Renal pelvis (tissue), 4 donors: ENCODE data around the gene PAM16. TPM values are rescaled to one million over a fixed set of nuclear protein-coding genes. Genes with fewer than 3 reads are reported as not detected.

Experiments
- DNase-seq: peaks from one replicate; pipeline ENCODE4 v3.0.0-alpha.2; 2013
- polyA plus RNA-seq, 3 donors: library from polyadenylated mRNA; unstranded; fragments of 120-200 nt; gene quantifications; one replicate each; pipeline ENCODE4 v1.2.1, GENCODE V29; 2013; ENCODE audit not compliant: insufficient read length in 3 of 3

PAM16 gene
- polyA plus RNA-seq, 3 donors, result 25.3 to 33.4 (median 30.7) TPM

DNA sequence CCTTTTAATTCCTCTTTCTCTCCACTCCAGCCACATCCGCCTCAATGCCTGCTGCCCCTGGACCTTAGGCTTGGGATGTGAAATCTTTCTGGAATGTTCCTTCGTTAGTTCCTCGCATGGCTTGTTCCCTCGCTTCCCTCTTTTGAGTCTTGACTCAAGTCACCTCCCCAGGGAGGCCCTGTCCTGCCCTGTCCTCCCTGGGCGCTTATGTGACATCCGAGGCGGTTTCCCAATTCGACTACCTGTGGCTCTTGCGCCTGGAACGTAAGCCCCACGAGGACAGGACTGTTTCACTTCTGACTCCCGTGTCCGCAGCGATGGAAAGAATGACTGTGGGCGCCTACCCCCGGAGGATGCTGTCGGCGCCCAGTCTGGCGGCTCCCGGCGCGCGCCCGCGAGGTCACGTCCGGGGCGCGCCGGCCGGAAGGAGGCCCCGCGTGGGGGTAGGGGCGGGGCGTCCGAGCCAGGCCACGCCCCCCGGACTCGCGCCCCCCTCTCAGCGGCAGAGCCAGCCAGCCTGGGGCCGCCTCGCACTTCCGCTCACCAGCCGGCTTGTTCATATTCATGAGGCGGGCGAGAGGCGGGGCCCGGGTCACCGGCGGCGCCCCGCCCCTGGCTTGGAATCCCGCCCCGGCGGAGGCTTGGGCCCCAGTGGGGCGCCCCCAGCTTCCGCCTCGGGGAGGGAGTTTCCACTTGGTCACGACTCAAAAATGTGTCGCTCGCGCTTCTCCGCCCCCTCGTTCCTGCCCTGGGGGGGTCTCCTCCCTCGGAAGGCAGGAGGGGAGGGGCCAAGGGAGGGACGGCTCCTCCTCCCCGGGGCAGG, 43.7 kb downstream of the PAM16 start:
- peak; percentile 93 for DNase-seq

DNA sequence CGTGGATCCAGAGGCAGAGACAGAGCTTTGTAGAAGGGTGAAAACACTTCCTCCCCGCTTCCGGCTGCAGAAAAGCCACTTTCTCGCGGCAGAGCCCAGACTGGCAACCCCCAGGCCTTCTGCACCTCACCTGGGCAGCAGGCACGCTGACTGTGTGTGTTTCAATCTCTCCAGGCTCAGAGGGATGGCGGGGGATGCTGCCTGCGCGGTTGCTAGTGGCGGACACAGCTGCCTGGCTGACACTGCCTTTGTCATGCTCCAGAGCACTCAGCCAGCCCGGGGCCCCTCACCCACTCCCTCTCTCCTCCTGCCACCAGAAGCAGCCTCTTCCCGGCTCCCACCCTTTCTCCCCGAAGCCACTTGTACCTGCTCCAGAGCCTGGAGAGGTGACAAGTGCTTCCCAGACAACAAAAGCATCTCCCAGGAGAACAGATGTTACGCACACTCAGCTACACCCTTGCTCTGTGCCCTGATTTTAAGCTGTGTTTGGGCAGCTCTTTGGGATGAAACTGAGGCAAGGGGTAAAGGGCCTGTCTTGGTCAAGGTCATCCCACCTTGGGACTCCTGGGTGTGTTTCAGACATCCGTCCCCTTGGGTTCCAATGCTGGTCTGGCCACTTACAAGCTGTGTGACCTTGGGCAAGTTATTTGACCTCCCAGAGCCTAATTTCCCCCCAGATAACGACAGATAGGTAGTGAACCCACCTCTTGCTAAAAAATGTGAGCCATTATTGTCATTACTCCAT, 44.5 kb downstream of the PAM16 start:
- DNase-seq, result peak; percentile 63

DNA sequence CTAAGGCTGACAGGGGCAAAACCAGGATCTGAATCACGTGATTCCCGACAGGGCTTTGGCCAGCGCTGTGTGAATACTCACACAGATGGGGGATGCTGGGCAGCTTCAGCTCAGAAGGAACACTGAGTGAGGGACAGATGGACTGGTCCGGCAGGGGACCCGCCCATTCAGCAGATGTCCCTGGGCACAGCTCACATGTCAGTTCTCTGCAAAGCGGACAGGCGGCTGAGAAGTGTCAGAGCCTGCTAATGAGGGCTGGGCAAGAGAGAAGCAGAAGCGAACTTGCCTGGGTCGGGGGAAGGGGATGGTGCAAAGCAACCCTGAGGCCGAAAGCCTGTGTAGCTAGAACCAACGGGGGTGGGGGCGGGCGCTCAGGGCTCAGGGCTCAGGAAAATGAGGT, 47.1 kb downstream of the PAM16 start:
- no peak for DNase-seq

DNA sequence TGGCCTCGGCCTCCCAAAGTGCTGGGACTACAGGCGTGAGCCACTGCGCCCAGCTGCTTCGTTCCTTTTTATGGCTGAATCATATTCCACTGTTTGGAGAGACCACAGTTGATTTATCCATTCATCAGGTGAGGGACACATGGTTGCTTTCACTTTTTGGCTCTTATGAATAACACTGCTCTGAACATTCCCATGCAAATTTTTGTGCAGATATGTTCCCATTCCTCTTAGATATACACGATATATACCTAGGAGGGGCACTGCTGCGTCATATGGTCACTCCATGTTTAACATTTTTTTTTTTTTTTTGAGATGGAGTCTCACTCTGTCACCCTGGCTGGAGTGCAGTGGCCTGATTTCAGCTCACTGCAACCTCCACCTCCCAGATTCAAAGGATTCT, 49.2 kb downstream of the PAM16 start:
- no peak for DNase-seq

DNA sequence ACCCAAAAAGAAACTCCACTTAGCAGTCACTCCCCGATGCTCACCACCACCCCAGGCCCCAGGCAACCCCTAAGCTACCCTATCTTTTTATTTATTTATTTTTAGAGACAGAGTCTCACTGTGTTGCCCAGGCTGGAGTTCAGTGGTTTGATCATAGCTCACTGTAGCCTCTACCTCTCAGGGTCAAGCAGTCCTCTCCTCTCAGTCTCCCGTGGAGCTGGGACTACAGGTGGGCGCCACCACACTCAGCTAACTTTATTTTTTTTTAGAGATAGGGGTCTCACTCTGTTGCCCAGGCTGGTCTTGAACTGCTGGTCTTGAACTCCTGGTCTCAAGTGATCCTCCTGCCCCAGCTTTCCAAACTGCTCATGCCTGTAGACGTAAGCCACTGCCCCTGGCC, 49.9 kb downstream of the PAM16 start:
- no peak for DNase-seq

DNA sequence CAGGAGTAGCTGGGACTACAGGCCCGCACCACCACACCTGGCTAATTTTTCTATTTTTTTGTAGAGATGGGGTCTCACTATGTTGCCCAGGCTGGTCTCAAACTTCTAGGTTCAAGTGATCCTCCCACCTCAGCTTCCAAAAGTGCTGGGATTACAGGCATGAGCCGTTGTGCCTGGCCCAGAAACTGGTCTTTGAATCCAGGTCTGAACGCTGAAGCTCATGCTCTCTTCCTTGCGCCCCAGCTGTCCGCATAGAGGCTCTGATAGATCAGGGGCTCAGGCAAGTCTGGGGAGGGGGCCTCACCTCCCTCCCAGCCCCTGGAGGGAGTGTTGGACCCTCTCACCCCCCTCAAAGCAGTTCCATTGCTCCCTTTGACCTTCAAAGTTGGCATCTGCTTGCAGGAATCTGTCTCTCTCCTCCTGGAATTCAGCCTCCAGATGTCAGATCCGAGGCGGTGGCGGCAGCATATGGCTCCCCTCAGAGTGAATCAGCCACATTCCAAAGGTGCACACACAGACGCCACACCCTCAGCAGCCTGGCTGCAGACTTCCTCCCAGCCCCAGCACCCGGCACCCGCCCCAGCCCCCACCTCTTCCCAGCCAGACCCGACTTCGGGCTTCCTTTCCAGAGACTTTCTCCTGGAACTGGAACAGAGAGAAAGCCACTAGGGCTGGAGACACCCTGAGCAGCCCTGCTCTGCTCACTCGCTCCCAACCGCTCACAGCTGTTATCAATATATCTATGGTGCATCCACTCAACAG, 52.2 kb downstream of the PAM16 start:
- peak; percentile 69 for DNase-seq

DNA sequence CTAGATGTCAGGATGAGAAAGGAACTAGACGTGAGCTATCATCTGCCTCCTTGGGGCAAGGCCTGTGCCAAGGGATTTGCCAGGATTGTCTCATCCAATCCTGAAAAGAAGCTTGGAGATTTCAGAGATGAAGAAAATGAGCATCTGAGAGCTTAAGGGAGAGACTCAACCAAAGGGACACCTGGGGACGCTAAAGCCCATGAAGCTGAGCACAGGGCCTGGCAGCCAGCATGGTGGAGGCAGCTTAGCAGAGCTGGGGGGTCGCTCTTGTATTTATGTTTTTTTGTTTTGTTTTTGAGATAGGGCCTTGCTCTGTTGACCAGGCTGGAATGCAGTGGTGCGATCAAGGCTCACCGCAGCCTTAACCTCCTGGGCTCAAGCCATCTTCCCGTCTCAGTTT, 53.6 kb downstream of the PAM16 start:
- no peak for DNase-seq

DNA sequence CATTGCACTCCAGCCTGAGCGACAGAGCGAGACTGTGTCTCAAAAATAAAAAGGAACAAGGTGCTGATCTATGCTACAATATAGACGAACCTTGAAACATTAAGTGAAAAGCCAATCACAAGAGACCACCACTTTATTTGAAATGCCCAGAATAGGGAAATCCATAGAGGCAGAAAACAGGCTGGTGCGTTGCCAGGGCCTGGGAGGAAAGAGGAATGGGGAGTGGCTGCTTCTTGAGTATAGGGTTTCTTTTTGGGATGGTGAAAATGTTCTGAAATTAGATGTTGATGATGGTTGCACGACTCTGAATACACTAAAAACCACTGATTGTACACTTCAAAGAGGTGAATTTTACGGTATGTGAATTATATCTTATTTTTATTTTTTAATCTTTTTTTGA, 55.5 kb downstream of the PAM16 start:
- no peak for DNase-seq

DNA sequence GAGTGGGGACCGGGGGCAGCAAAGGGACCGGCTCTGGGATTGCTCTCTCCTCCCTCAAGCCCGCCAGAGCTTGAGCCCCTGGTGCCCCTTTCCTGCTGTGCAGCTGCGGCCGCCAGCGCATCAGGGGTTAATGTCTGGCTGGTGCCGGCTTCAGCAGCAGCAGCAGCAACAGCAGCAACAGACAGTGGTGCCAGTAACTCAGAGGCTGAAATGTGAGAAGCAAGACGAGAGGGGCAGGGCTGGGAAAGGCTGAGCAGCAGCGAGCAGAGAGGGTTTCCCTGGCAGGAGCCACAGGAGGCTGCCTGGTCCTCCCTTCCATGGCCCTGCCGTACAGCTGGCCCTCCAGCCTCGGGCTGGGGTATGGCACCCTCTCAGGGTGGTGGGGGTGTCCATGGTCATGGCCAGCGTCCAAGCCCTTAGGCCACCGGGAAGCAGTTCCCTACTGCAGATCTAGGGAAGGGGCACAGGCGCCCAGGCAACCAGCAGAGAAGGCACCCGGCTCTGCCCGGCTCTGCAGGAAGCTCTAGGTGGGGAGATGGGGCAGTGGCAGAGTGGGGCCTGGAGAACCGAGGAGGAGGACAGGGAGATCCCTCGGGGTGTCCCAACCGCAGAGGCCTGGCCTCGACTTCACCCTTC, 57.2 kb downstream of the PAM16 start:
- peak; percentile 86 for DNase-seq

DNA sequence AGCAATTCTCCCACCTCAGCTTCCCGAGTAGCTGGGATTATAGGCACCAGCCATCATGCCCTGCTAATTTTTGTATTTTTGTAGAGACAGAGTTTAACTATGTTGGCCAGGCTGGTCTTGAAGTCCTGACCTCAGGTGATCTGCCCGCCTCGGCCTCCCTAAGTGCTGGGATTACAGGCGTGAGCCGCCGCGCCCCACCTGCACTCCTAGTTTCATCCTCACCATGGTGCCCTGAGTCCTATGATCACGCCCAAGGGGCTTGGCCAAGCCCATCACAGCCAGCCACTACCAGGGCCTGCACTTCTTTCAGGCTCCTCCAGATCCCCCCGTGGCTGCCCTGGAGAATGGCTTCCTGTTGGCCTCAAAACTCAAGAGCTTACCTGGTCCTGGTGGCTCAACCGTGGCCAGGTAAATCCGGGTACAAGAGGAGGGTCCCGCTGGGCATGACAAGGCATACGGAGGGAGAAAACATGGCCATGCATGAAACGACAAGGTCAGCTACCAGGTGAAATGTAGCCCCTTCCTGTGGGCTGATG, 57.9 kb downstream of the PAM16 start:
- no peak for DNase-seq

DNA sequence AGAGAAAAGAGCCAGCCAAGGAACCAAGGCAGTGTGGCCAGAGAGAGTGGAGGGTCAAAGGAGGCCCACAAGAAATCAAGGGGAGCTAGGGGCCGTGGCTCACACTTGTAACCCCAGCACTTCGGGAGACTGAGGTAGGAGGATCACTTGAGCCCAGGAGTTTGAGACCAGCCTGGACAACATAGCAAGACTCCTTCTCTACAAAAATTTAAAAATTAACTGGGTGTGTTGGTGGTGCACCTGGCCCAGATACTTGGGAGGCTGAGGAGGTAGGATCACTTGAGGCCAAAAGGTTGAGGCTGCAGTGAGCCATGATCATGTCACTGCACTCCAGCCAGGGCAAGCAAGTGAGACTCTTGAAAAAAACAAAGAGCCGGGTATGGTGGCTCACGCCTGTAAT, 59.4 kb downstream of the PAM16 start:
- DNase-seq, result no peak

Other genes with a start within 250 kb of the PAM16 start
- 10 to 100 TPM in 1 of 3 donors, 1 to 10 TPM in 2; 8.8 to 10.2 (median 9.2) TPM for gene ADCY9, start 234.9 kb downstream of the PAM16 start, polyA plus RNA-seq
- 1 to 10 TPM; 1.1 to 1.6 (median 1.2) TPM for gene SRL, start 109.2 kb downstream of the PAM16 start, polyA plus RNA-seq
- gene TFAP4, start 78.3 kb downstream of the PAM16 start, polyA plus RNA-seq, result 10 to 100 TPM; 21.6 to 27.1 (median 22.1) TPM
- 10 to 100 TPM; 46.2 to 52.4 (median 50.6) TPM for gene GLIS2, start 35.3 kb downstream of the PAM16 start, polyA plus RNA-seq
- 10 to 100 TPM; 53.6 to 74.6 (median 67.2) TPM for gene VASN, start 20.5 kb upstream of the PAM16 start, polyA plus RNA-seq
- gene CORO7, start 65.3 kb upstream of the PAM16 start, polyA plus RNA-seq, result 10 to 100 TPM; 21.2 to 25.0 (median 24.6) TPM
- 10 to 100 TPM; 37.6 to 48.6 (median 44.2) TPM for gene DNAJA3, start 74.5 kb upstream of the PAM16 start, polyA plus RNA-seq
- gene NMRAL1, start 123.3 kb upstream of the PAM16 start, polyA plus RNA-seq, result 10 to 100 TPM; 45.0 to 49.8 (median 48.8) TPM
- gene HMOX2, start 125.1 kb upstream of the PAM16 start, polyA plus RNA-seq, result 10 to 100 TPM; 41.2 to 54.5 (median 47.8) TPM
- gene CDIP1, start 187.5 kb upstream of the PAM16 start, polyA plus RNA-seq, result 10 to 100 TPM; 32.3 to 35.9 (median 32.6) TPM
- gene C16orf96, start 205.0 kb upstream of the PAM16 start, polyA plus RNA-seq, result under 1 TPM; 0.28 to 0.40 (median 0.38) TPM